Kidney epithelial cell (primary cell): ENCODE measurements around the gene STK4. TPM values are rescaled to one million over a fixed set of nuclear protein-coding genes. Genes with fewer than 3 reads are reported as not detected.

Experiments used
- DNase-seq: peaks from one replicate; pipeline ENCODE4 v3.0.0-alpha.2; 2010; ENCODE audit warnings: low read depth
- H3K27me3 ChIP-seq: 2 replicates; pipeline ENCODE4 v1.6.0; 2011; ENCODE audit warnings: low read length; ENCODE audit not compliant: control insufficient read depth, insufficient read depth
- H3K36me3 ChIP-seq: 2 replicates; pipeline ENCODE4 v1.5.1; 2011; ENCODE audit warnings: low read length; ENCODE audit not compliant: control insufficient read depth, insufficient read depth
- H3K4me3 ChIP-seq: 2 replicates; pipeline ENCODE4 v1.5.1; 2011; ENCODE audit warnings: low read depth, mild to moderate bottlenecking, control low read depth, low read length
- total RNA-seq: library from RNA; depleted of rRNA; stranded (reverse); fragments of >200 nt; gene quantifications from 2 replicates; pipeline ENCODE4 v1.2.3, GENCODE V29; 2015
- TF ChIP-seq, protein P1 (sequence below): IDR thresholded peaks from 2 replicates; pipeline ENCODE4 v1.5.1; 2011; ENCODE audit warnings: mild to moderate bottlenecking, moderate library complexity, low read length, control low read depth, inconsistent platforms; ENCODE audit not compliant: insufficient read depth, poor library complexity, severe bottlenecking

Gene STK4
- total RNA-seq, 1 donor from 2014 or later = 27.1 TPM

DNA sequence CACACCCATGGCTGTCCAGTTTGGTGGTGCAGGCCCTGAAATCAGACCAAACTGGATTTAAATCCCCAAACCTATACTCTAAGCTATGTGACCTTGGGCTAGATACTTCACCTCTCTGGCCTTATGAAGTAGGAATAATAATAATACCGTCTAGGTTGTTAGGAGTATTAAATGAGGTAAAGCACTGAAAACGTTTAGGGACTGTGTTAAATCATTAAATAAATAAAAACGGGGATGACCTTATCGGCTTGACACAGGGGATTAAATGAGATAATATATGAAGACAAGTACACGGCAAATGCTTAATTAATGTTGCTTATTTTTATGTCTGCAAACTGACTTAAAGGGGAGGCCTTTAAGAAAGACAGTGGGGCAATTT lies 672 bp upstream of the STK4 start:
- Histone ChIP-seq H3K36me3 (no peaks in the 10 kb centered on the region), H3K27me3 (no peaks in the 10 kb centered on the region), H3K4me3 (peak overlapping the region; percentile 91)
- DNase-seq = no peak
- TF ChIP-seq, protein P1, sequence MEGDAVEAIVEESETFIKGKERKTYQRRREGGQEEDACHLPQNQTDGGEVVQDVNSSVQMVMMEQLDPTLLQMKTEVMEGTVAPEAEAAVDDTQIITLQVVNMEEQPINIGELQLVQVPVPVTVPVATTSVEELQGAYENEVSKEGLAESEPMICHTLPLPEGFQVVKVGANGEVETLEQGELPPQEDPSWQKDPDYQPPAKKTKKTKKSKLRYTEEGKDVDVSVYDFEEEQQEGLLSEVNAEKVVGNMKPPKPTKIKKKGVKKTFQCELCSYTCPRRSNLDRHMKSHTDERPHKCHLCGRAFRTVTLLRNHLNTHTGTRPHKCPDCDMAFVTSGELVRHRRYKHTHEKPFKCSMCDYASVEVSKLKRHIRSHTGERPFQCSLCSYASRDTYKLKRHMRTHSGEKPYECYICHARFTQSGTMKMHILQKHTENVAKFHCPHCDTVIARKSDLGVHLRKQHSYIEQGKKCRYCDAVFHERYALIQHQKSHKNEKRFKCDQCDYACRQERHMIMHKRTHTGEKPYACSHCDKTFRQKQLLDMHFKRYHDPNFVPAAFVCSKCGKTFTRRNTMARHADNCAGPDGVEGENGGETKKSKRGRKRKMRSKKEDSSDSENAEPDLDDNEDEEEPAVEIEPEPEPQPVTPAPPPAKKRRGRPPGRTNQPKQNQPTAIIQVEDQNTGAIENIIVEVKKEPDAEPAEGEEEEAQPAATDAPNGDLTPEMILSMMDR = no peak

DNA sequence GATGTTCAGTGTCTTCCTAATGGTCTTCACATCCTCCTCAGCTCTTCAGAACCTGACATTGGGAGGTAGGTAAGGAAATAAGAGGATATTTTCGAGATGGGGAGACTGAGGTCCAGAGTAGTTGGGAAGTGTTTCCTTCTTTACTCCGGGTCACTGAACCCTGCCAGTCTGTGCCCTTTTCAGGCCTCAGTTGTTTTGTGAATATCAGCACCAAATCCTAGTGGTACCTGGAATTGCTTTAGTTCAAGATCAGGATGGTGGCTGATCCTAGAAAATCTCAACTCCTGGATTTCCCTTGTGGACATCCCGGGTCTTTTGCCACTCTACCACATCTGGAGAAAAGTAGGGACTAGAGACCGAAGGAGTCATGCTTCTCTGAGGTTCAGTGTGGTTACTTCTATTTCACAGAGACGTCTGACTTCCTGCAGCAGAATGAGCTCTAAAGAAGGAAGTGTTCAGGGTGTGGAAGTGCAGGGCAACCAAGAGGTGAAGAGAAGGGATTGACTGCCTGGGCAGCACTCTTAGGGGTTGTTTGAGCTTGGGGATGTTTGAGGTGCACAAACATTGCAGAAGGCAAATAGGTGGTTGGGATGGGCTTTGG lies 995 bp downstream of the STK4 start:
- TF ChIP-seq, protein P1 = no peak
- peak overlapping the region; percentile 91 for H3K4me3 ChIP-seq
- no peaks in the 10 kb centered on the region for H3K27me3 ChIP-seq
- DNase-seq = no peak
- no peaks in the 10 kb centered on the region for H3K36me3 ChIP-seq

DNA sequence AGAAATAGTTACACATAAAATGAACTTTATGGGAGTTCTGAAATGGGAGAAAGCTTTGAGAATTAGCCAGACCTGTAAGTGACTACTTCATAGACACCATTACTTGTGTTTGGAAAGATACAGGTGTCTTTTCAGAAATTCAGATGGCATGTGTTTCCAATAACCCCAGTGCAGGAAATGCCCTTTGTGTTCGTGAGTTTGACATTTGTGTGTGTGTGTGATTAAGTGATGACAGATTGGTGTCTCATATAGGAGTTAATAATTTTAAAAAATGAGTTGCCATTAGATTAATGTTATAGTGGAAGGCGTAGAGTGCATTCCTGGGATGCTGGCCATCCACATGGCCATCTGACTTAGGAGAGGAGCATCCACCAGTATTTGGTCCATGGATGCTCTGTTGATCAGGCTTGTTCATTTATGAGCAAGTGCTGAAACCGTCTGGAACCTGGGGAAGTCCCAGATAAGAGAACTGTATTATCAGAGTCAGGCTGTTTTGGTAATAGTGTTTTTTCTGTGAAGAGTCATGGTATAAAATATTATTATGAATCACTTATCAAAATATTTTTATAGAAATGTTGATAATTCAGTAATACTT lies 3.1 kb downstream of the STK4 start:
- H3K36me3 ChIP-seq = no peaks in the 10 kb centered on the region
- H3K27me3 ChIP-seq = no peaks in the 10 kb centered on the region
- TF ChIP-seq, protein P1 = no peak
- no peak overlapping the region for H3K4me3 ChIP-seq
- DNase-seq = no peak

DNA sequence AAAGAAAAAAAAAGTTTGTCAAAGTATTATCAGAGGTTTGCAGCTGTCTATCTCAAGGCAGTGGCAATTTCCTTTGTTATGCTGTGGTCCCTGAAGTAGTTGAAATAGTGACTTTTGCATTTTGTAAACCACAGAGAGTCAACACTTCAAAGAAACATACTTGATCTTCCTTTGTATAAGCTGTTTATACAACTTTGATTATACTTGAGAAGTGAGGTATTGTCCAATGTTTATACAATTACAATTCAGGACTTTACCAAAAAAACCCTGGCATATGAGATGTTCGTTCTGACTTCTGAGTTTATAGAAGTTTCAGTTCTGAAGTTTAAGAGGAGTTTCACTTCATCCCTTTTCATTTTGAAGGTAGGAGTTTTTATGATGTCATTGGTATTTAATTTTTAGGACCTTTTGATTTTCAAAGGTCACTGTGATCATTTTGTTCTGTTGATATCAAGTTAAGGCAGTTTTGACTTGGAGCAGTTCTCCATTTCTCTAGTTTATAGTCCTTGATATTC lies 4.0 kb downstream of the STK4 start:
- TF ChIP-seq, protein P1 = no peak
- Histone ChIP-seq H3K36me3 (no peaks in the 10 kb centered on the region), H3K27me3 (no peaks in the 10 kb centered on the region), H3K4me3 (no peak overlapping the region)
- no peak for DNase-seq

DNA sequence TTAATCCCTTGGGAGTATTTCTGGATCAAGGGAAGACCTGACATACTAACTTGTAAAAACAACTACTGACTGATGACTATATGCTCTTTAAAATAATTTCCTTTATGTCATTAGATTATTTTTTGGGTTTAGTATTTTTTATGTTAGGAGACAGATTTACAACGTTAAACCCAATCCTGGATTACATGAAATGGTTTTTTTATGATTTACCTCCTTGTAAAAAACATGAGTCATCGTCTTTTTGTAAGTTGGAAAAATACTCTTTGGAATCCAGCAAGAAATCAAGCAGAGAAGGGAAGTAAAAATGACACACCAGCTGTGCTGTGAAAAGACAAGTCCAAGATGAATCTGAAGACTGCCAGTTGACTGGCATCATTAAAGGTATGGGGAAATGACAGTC lies 6.7 kb downstream of the STK4 start:
- no peaks in the 10 kb centered on the region for H3K27me3 ChIP-seq
- no peaks in the 10 kb centered on the region for H3K36me3 ChIP-seq
- no peak overlapping the region for H3K4me3 ChIP-seq
- no peak for DNase-seq
- TF ChIP-seq, protein P1 = no peak

DNA sequence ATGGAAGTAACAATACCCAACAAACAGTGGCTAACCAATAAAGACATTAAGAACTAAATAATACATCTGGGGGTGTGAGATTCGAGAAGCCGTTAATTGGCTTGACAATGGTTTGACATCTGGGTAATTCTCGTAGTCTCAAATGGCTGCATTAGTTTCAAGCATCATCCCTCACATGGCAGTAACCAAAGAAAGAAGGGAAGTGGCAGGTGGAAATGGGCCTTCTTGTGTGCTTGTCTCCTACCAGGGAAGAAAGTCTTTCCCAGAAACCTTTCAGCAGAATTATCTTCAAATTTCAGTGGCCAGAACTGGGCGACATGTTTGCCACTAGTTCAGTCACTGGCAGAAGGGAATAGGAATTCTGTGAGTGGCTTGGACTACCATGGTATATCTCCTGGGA lies 10.4 kb downstream of the STK4 start:
- no peak for DNase-seq
- Histone ChIP-seq H3K27me3 (no peaks in the 10 kb centered on the region), H3K36me3 (no peaks in the 10 kb centered on the region), H3K4me3 (no peak overlapping the region)
- TF ChIP-seq, protein P1 = no peak
